Trophoblast cell (in vitro differentiated cells and primary cell): ENCODE results near the gene MAF.

Experiments used
- DNase-seq, 2 donors: peaks; one replicate each; pipeline ENCODE4 v3.0.0-alpha.2; 2016
- H2AFZ ChIP-seq: 2 replicates; pipeline ENCODE4 v1.6.1; 2013; ENCODE audit warnings: low read length, moderate library complexity, mild to moderate bottlenecking; ENCODE audit not compliant: insufficient read depth, poor library complexity
- H2AK5ac ChIP-seq: 2 replicates; pipeline ENCODE4 v1.6.1; 2013; ENCODE audit warnings: mild to moderate bottlenecking, low read length
- H2BK120ac ChIP-seq: 2 replicates; pipeline ENCODE4 v1.6.1; 2013; ENCODE audit warnings: low read length, mild to moderate bottlenecking, moderate library complexity; ENCODE audit not compliant: insufficient read depth, poor library complexity
- H2BK12ac ChIP-seq: 2 replicates; pipeline ENCODE4 v1.6.1; 2013; ENCODE audit warnings: mild to moderate bottlenecking, low read length, moderate library complexity
- H2BK5ac ChIP-seq: 2 replicates; pipeline ENCODE4 v1.6.1; 2013; ENCODE audit warnings: low read length, low read depth, moderate library complexity, mild to moderate bottlenecking; ENCODE audit not compliant: poor library complexity
- H3K14ac ChIP-seq: 2 replicates; pipeline ENCODE4 v1.6.1; 2013; ENCODE audit warnings: mild to moderate bottlenecking, low read length
- H3K18ac ChIP-seq: 2 replicates; pipeline ENCODE4 v1.6.1; 2013; ENCODE audit warnings: mild to moderate bottlenecking, low read length
- H3K23ac ChIP-seq: 2 replicates; pipeline ENCODE4 v1.6.1; 2013; ENCODE audit warnings: low read length
- H3K27ac ChIP-seq: 2 replicates; pipeline ENCODE4 v1.5.1; 2013; ENCODE audit warnings: low read depth, mild to moderate bottlenecking, inconsistent platforms, low read length, moderate library complexity
- H3K27me3 ChIP-seq: 2 replicates; pipeline ENCODE4 v1.6.1; 2013; ENCODE audit warnings: inconsistent platforms, mild to moderate bottlenecking, low read length, moderate library complexity; ENCODE audit not compliant: insufficient read depth
- H3K36me3 ChIP-seq, 2 experiments: 1 replicate in 1 of 2; 2 replicates in 1 of 2; pipeline ENCODE4 v1.6.1; 2013; ENCODE audit warnings: low read length in 2 of 2, mild to moderate bottlenecking in 2 of 2, moderate library complexity in 1 of 2; ENCODE audit not compliant: insufficient read depth in 2 of 2, control insufficient read depth in 1 of 2
- H3K4ac ChIP-seq: 2 replicates; pipeline ENCODE4 v1.6.1; 2013; ENCODE audit warnings: low read depth, mild to moderate bottlenecking, low read length, moderate library complexity
- H3K4me1 ChIP-seq, 2 experiments: 1 replicate in 1 of 2; 2 replicates in 1 of 2; pipeline ENCODE4 v1.6.1; 2013; ENCODE audit warnings: low read length in 2 of 2, mild to moderate bottlenecking in 2 of 2, moderate library complexity in 1 of 2; ENCODE audit not compliant: insufficient read depth in 2 of 2, control insufficient read depth in 1 of 2
- H3K4me2 ChIP-seq: 2 replicates; pipeline ENCODE4 v1.6.1; 2013; ENCODE audit warnings: inconsistent platforms, mild to moderate bottlenecking, low read length, moderate library complexity
- H3K4me3 ChIP-seq: 2 replicates; pipeline ENCODE4 v1.5.1; 2013; ENCODE audit warnings: mild to moderate bottlenecking, low read depth, low read length, inconsistent platforms
- H3K79me1 ChIP-seq: one replicate; pipeline ENCODE4 v1.6.1; 2013; ENCODE audit warnings: low read length
- H3K79me2 ChIP-seq: 2 replicates; pipeline ENCODE4 v1.6.1; 2013; ENCODE audit warnings: low read length, mild to moderate bottlenecking; ENCODE audit not compliant: control insufficient read depth, insufficient read depth, poor library complexity
- H3K9ac ChIP-seq: 2 replicates; pipeline ENCODE4 v1.6.1; 2013; ENCODE audit warnings: mild to moderate bottlenecking, low read length
- H3K9me3 ChIP-seq: 2 replicates; pipeline ENCODE4 v1.6.1; 2013; ENCODE audit warnings: low read depth, mild to moderate bottlenecking, control low read depth, inconsistent platforms, low read length; ENCODE audit not compliant: insufficient read depth
- H4K12ac ChIP-seq: 2 replicates; pipeline ENCODE4 v1.6.1; 2013; ENCODE audit warnings: low read depth, mild to moderate bottlenecking, low read length, moderate library complexity
- H4K8ac ChIP-seq: 2 replicates; pipeline ENCODE4 v1.6.1; 2013; ENCODE audit warnings: low read depth, mild to moderate bottlenecking, low read length, moderate library complexity
- H4K91ac ChIP-seq: one replicate; pipeline ENCODE4 v1.6.1; 2013; ENCODE audit warnings: low read depth, mild to moderate bottlenecking, low read length, moderate library complexity
- WGBS: extraction: QIAGEN DNeasy Blood & Tissue Kit; methylation state at CpG from one replicate; pipeline ENCODE4 v1.1.7; 2013; ENCODE audit warnings: missing lambda C conversion rate; ENCODE audit not compliant: insufficient read length, insufficient coverage; ENCODE audit errors: extremely low coverage; 5-methylcytosine and 5-hydroxymethylcytosine counted together

Gene MAF

GRCh38 chr16:79560923-79561322, 39.6 kb downstream of the MAF start:
- no peak overlapping the region for H4K8ac ChIP-seq
- no peaks in the 10 kb centered on the region for H3K9me3 ChIP-seq
- no peaks in the 10 kb centered on the region for H3K79me1 ChIP-seq
- H3K36me3 ChIP-seq, result no peaks in the 10 kb centered on the region
- no peak overlapping the region for H3K9ac ChIP-seq
- DNase-seq, result no peak
- no peak overlapping the region for H2AK5ac ChIP-seq
- H3K18ac ChIP-seq, result no peak overlapping the region
- no peak overlapping the region for H2AFZ ChIP-seq
- H4K12ac ChIP-seq, result no peak overlapping the region
- no CpG with 5 or more reads among the region's 1 CpG for WGBS
- H2BK5ac ChIP-seq, result no peak overlapping the region
- H3K27me3 ChIP-seq, result no peaks in the 10 kb centered on the region
- no peak overlapping the region for H3K4ac ChIP-seq
- no peaks in the 10 kb centered on the region for H3K4me1 ChIP-seq
- no peak overlapping the region for H3K14ac ChIP-seq
- no peak overlapping the region for H3K4me2 ChIP-seq
- no peak overlapping the region for H3K27ac ChIP-seq
- no peak overlapping the region for H4K91ac ChIP-seq
- no peaks in the 10 kb centered on the region for H3K79me2 ChIP-seq
- no peak overlapping the region for H3K4me3 ChIP-seq
- H3K23ac ChIP-seq, result no peak overlapping the region
- no peak overlapping the region for H2BK120ac ChIP-seq
- no peak overlapping the region for H2BK12ac ChIP-seq

- H3K4me2 ChIP-seq, result no peak overlapping the region
- no CpG with 5 or more reads among the region's 2 CpGs for WGBS
- no peak overlapping the region for H3K4ac ChIP-seq
- no peak overlapping the region for H2BK120ac ChIP-seq
- no peaks in the 10 kb centered on the region for H3K36me3 ChIP-seq
- no peak overlapping the region for H2BK12ac ChIP-seq
- no peaks in the 10 kb centered on the region for H3K27me3 ChIP-seq
- no peak overlapping the region for H2AK5ac ChIP-seq
- no peak overlapping the region for H4K91ac ChIP-seq
- H3K4me1 ChIP-seq, result no peaks in the 10 kb centered on the region
- H3K9ac ChIP-seq, result no peak overlapping the region
- H3K79me1 ChIP-seq, result no peaks in the 10 kb centered on the region
- H4K12ac ChIP-seq, result no peak overlapping the region
- no peak overlapping the region for H2BK5ac ChIP-seq
- no peak overlapping the region for H3K14ac ChIP-seq
- no peak for DNase-seq
- no peak overlapping the region for H3K27ac ChIP-seq
- no peak overlapping the region for H3K4me3 ChIP-seq
- H4K8ac ChIP-seq, result no peak overlapping the region
- no peak overlapping the region for H3K18ac ChIP-seq
- H3K23ac ChIP-seq, result no peak overlapping the region
- H2AFZ ChIP-seq, result no peak overlapping the region
- no peaks in the 10 kb centered on the region for H3K79me2 ChIP-seq
- H3K9me3 ChIP-seq, result no peaks in the 10 kb centered on the region
These were observed 40.2 kb downstream of the MAF start for GRCh38 chr16:79560318-79560717.

GRCh38 chr16:79559532-79559931, 41.0 kb downstream of the MAF start:
- Histone ChIP-seq H2BK120ac (no peak overlapping the region), H3K36me3 (no peaks in the 10 kb centered on the region), H3K4me1 (no peaks in the 10 kb centered on the region), H3K4ac (no peak overlapping the region), H3K79me2 (no peaks in the 10 kb centered on the region), H3K18ac (no peak overlapping the region), H3K27me3 (no peaks in the 10 kb centered on the region), H3K14ac (no peak overlapping the region), H3K79me1 (no peaks in the 10 kb centered on the region), H3K27ac (no peak overlapping the region), H3K4me3 (no peak overlapping the region), H3K9ac (no peak overlapping the region), H3K9me3 (no peaks in the 10 kb centered on the region), H3K23ac (no peak overlapping the region), H4K8ac (no peak overlapping the region), H2AK5ac (no peak overlapping the region), H2AFZ (no peak overlapping the region), H3K4me2 (no peak overlapping the region), H2BK5ac (no peak overlapping the region), H2BK12ac (no peak overlapping the region), H4K91ac (no peak overlapping the region), H4K12ac (no peak overlapping the region)
- DNase-seq, result no peak
- WGBS, result no CpG with 5 or more reads among the region's 1 CpG

GRCh38 chr16:79557421-79557820, 43.1 kb downstream of the MAF start:
- Histone ChIP-seq H3K9ac (no peak overlapping the region), H2AFZ (no peak overlapping the region), H2BK12ac (no peak overlapping the region), H2BK5ac (no peak overlapping the region), H3K4ac (no peak overlapping the region), H3K27ac (no peak overlapping the region), H3K36me3 (no peaks in the 10 kb centered on the region), H3K79me2 (no peaks in the 10 kb centered on the region), H3K18ac (no peak overlapping the region), H3K9me3 (no peaks in the 10 kb centered on the region), H3K23ac (no peak overlapping the region), H3K27me3 (peaks cover 3% of the 10 kb centered on the region), H3K4me3 (no peak overlapping the region), H3K4me2 (no peak overlapping the region), H2BK120ac (no peak overlapping the region), H4K12ac (no peak overlapping the region), H2AK5ac (no peak overlapping the region), H3K4me1 (no peaks in the 10 kb centered on the region), H3K14ac (no peak overlapping the region), H4K8ac (no peak overlapping the region), H3K79me1 (no peaks in the 10 kb centered on the region), H4K91ac (no peak overlapping the region)
- no peak for DNase-seq
- WGBS, result no CpG with 5 or more reads among the region's 3 CpGs

GRCh38 chr16:79554912-79555311, 45.6 kb downstream of the MAF start:
- DNase-seq, result no peak
- Histone ChIP-seq H2BK5ac (no peak overlapping the region), H3K9me3 (no peaks in the 10 kb centered on the region), H3K4ac (no peak overlapping the region), H2BK120ac (no peak overlapping the region), H3K79me1 (no peaks in the 10 kb centered on the region), H3K4me1 (no peaks in the 10 kb centered on the region), H4K12ac (no peak overlapping the region), H3K18ac (no peak overlapping the region), H3K79me2 (no peaks in the 10 kb centered on the region), H3K4me2 (no peak overlapping the region), H4K8ac (no peak overlapping the region), H2BK12ac (no peak overlapping the region), H3K27ac (no peak overlapping the region), H2AK5ac (no peak overlapping the region), H2AFZ (no peak overlapping the region), H3K9ac (no peak overlapping the region), H3K23ac (no peak overlapping the region), H3K4me3 (no peak overlapping the region), H3K14ac (no peak overlapping the region), H3K36me3 (no peaks in the 10 kb centered on the region), H3K27me3 (peaks cover 3% of the 10 kb centered on the region), H4K91ac (no peak overlapping the region)
